ENCODE measurements around the gene ADGRL4. TPM values are rescaled to one million over a fixed set of nuclear protein-coding genes. Genes with fewer than 3 reads are reported as not detected.

ADGRL4 gene
- total and polyA plus RNA-seq, 2 of the 13 experiments (the other 11 are each of a cell fraction or from before 2014, with no cell fraction given): not detected

GRCh38 chr1:79005945-79006344, 585 bp downstream of the ADGRL4 start (continued):
- TF ChIP-seq, protein P1, sequence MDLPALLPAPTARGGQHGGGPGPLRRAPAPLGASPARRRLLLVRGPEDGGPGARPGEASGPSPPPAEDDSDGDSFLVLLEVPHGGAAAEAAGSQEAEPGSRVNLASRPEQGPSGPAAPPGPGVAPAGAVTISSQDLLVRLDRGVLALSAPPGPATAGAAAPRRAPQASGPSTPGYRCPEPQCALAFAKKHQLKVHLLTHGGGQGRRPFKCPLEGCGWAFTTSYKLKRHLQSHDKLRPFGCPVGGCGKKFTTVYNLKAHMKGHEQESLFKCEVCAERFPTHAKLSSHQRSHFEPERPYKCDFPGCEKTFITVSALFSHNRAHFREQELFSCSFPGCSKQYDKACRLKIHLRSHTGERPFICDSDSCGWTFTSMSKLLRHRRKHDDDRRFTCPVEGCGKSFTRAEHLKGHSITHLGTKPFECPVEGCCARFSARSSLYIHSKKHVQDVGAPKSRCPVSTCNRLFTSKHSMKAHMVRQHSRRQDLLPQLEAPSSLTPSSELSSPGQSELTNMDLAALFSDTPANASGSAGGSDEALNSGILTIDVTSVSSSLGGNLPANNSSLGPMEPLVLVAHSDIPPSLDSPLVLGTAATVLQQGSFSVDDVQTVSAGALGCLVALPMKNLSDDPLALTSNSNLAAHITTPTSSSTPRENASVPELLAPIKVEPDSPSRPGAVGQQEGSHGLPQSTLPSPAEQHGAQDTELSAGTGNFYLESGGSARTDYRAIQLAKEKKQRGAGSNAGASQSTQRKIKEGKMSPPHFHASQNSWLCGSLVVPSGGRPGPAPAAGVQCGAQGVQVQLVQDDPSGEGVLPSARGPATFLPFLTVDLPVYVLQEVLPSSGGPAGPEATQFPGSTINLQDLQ (CRISPR knock-in tag; IDR thresholded peaks at IDR 0.05): no peak
- TF ChIP-seq MZF1 (CRISPR knock-in tag; IDR thresholded peaks at IDR 0.05; ENCODE audit: borderline replicate concordance): no peak
- TF ChIP-seq, protein P2, sequence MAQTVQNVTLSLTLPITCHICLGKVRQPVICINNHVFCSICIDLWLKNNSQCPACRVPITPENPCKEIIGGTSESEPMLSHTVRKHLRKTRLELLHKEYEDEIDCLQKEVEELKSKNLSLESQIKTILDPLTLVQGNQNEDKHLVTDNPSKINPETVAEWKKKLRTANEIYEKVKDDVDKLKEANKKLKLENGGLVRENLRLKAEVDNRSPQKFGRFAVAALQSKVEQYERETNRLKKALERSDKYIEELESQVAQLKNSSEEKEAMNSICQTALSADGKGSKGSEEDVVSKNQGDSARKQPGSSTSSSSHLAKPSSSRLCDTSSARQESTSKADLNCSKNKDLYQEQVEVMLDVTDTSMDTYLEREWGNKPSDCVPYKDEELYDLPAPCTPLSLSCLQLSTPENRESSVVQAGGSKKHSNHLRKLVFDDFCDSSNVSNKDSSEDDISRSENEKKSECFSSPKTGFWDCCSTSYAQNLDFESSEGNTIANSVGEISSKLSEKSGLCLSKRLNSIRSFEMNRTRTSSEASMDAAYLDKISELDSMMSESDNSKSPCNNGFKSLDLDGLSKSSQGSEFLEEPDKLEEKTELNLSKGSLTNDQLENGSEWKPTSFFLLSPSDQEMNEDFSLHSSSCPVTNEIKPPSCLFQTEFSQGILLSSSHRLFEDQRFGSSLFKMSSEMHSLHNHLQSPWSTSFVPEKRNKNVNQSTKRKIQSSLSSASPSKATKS (CRISPR knock-in tag; IDR thresholded peaks at IDR 0.05): no peak
- TF ChIP-seq GRHL1 (CRISPR knock-in tag; conservative IDR thresholded peaks at IDR 0.05): no peak
- no peak for TF ChIP-seq ZNF230 (CRISPR knock-in tag; IDR thresholded peaks at IDR 0.05)

- POLR2A ChIA-PET: no interaction called here
- H3K9ac ChIP-seq (ENCODE audit: insufficient read depth, low read depth, low read length): no peak overlapping the region
- no TSS peak for BruUV-seq (replicated peaks)
- TF ChIP-seq ZNF460 (CRISPR knock-in tag; IDR thresholded peaks at IDR 0.05; ENCODE audit: borderline replicate concordance) (no peak), ZNF205 (CRISPR knock-in tag; IDR thresholded peaks at IDR 0.05) (no peak), HINFP (CRISPR knock-in tag; IDR thresholded peaks at IDR 0.05; ENCODE audit: low read depth) (no peak), MLLT10 (CRISPR knock-in tag; IDR thresholded peaks at IDR 0.05) (no peak), ZNF496 (CRISPR knock-in tag; IDR thresholded peaks at IDR 0.05; ENCODE audit: insufficient replicate concordance) (no peak)
- no peaks in the 10 kb centered on the region for H4K20me1 ChIP-seq (ENCODE audit: insufficient read depth, low read length)
- H3K36me3 ChIP-seq (replicated peaks in 1 of 2; ENCODE audit: control insufficient read depth in 1 of 2, insufficient read depth in 2 of 2, low read length in 2 of 2): no peaks in the 10 kb centered on the region
- in situ Hi-C loops (cut with HindIII; ENCODE audit: extremely low pct_ligation_motif_present, low pct_unique_long_range_greater_than_20kb) (no loop called here), intact Hi-C loops (cut with micrococcal nuclease; ENCODE audit: unreplicated experiment) (no loop called here)
- no peaks in the 10 kb centered on the region for H3K27me3 ChIP-seq (ENCODE audit: control insufficient read depth in 1 of 2, insufficient read depth in 2 of 2, low read length in 2 of 2)
- H3K9me3 ChIP-seq (ENCODE audit: low read length): peaks cover 51% of the 10 kb centered on the region
- no peak for FAIRE-seq
- H3K27ac ChIP-seq (ENCODE audit: extremely low read length, insufficient read depth, low read length): no peak overlapping the region
- H3K4me1 ChIP-seq (ENCODE audit: insufficient read depth, low read length): no peaks in the 10 kb centered on the region
- no peak for DNase-seq (ENCODE audit: low spot score)
- H2AFZ ChIP-seq (ENCODE audit: low read length): no peak overlapping the region
- ATAC-seq: no peak
- CTCF ChIA-PET (ENCODE audit: low intra/inter-chr PET ratio, low total read pairs): no interaction called here
- no peak overlapping the region for H3K4me2 ChIP-seq (ENCODE audit: low read depth, low read length)
- H3K4me3 ChIP-seq (replicated peaks in 1 of 3; ENCODE audit: insufficient read depth in 1 of 3, low read depth in 2 of 3, low read length in 3 of 3): no peak overlapping the region
- H3K79me2 ChIP-seq (ENCODE audit: insufficient read depth, low read length): no peaks in the 10 kb centered on the region
- WGBS (ENCODE audit: low lambda C conversion rate): 62% methylated on average over 3 of the region's 3 CpGs
Observed at GRCh38 chr1:79004916-79005315, 1.6 kb downstream of the ADGRL4 start.
